CD14-positive monocyte (primary cell): Measurements from ENCODE around the gene CDH4. TPM values are rescaled to one million over a fixed set of nuclear protein-coding genes. Genes with fewer than 3 reads are reported as not detected.

ENCODE experiments used
- DNase-seq, 3 donors: peaks; one replicate each; pipeline ENCODE4 v3.0.0-alpha.2; 2011 to 2022
- H2AFZ ChIP-seq: 2 replicates; pipeline ENCODE4 v1.6.0; 2012; ENCODE audit warnings: mild to moderate bottlenecking, low read depth, low read length, inconsistent platforms; ENCODE audit not compliant: insufficient read depth, poor library complexity, severe bottlenecking
- H3K27ac ChIP-seq, 2 donors: 1 replicate in 1 of 2; 2 replicates in 1 of 2; pipeline ENCODE4 v1.5.1; 2012 to 2013; ENCODE audit warnings: low read length in 2 of 2, control low read depth in 1 of 2, inconsistent platforms in 1 of 2, low read depth in 1 of 2, mild to moderate bottlenecking in 1 of 2
- H3K27me3 ChIP-seq, 2 donors: one replicate each; pipeline versions ENCODE4 v1.6.0 to v1.6.1; 2011 to 2013; ENCODE audit warnings: low read length in 2 of 2; ENCODE audit not compliant: control insufficient read depth in 2 of 2, insufficient read depth in 2 of 2
- H3K36me3 ChIP-seq, 2 donors: replicated peaks in 1 of 2; 1 replicate in 1 of 2; 2 replicates in 1 of 2; pipeline versions ENCODE4 v1.5.1 to v1.6.1; 2012 to 2013; ENCODE audit warnings: low read length in 2 of 2, control low read depth in 1 of 2, inconsistent platforms in 1 of 2, mild to moderate bottlenecking in 1 of 2; ENCODE audit not compliant: insufficient read depth in 2 of 2, control insufficient read depth in 1 of 2
- H3K4me1 ChIP-seq, 2 donors: 1 replicate in 1 of 2; 2 replicates in 1 of 2; pipeline versions ENCODE4 v1.5.1 to v1.6.1; 2012 to 2013; ENCODE audit warnings: low read length in 2 of 2, control low read depth in 1 of 2, inconsistent platforms in 1 of 2, mild to moderate bottlenecking in 1 of 2, moderate library complexity in 1 of 2; ENCODE audit not compliant: insufficient read depth in 2 of 2, control insufficient read depth in 1 of 2
- H3K4me2 ChIP-seq: replicated peaks from 2 replicates; pipeline ENCODE3; 2012; ENCODE audit warnings: low read length, moderate library complexity, mild to moderate bottlenecking; ENCODE audit not compliant: poor library complexity, severe bottlenecking; ENCODE audit errors: extremely low read depth
- H3K4me3 ChIP-seq, 3 experiments: fragments of 200-600 bp in 1 of 3; sonication (generic) in 1 of 3; replicated peaks in 1 of 3; 1 replicate in 2 of 3; 2 replicates in 1 of 3; pipeline ENCODE4 v1.5.1; 2011 to 2013; ENCODE audit warnings: low read length in 3 of 3, mild to moderate bottlenecking in 3 of 3, control low read depth in 2 of 3, low read depth in 2 of 3, inconsistent platforms in 1 of 3, moderate library complexity in 1 of 3
- H3K79me2 ChIP-seq: 2 replicates; pipeline ENCODE4 v1.6.0; 2012; ENCODE audit warnings: mild to moderate bottlenecking, control low read depth, inconsistent platforms, low read length, moderate library complexity; ENCODE audit not compliant: insufficient read depth
- H3K9ac ChIP-seq: 2 replicates; pipeline ENCODE4 v1.6.0; 2017; ENCODE audit warnings: low read length, mild to moderate bottlenecking; ENCODE audit not compliant: insufficient read depth, poor library complexity, severe bottlenecking
- H3K9me3 ChIP-seq, 2 donors: replicated peaks in 1 of 2; 1 replicate in 1 of 2; 2 replicates in 1 of 2; pipeline versions ENCODE4 v1.5.1 to v1.6.1; 2012 to 2013; ENCODE audit warnings: low read length in 2 of 2, control low read depth in 1 of 2; ENCODE audit not compliant: control insufficient read depth in 1 of 2, insufficient read depth in 1 of 2
- H4K20me1 ChIP-seq: 2 replicates; pipeline ENCODE4 v1.6.0; 2012; ENCODE audit warnings: mild to moderate bottlenecking, low read length, control low read depth, moderate library complexity; ENCODE audit not compliant: insufficient read depth
- H3K27ac Mint-ChIP-seq, 7 donors: one replicate each; pipeline ENCODE4 v1.8.0; 2020; ENCODE audit warnings: mild to moderate bottlenecking in 7 of 7, mixed read lengths in 7 of 7, moderate library complexity in 6 of 7, inconsistent platforms in 2 of 7
- H3K27me3 Mint-ChIP-seq, 3 donors: one replicate each; pipeline ENCODE4 v1.8.0; 2021 to 2022; ENCODE audit warnings: low read depth in 3 of 3, mild to moderate bottlenecking in 3 of 3, mixed read lengths in 3 of 3, moderate library complexity in 3 of 3, inconsistent platforms in 1 of 3
- H3K36me3 Mint-ChIP-seq, 2 donors: one replicate each; pipeline ENCODE4 v1.8.0; 2020; ENCODE audit warnings: mixed read lengths in 2 of 2, inconsistent platforms in 1 of 2, mild to moderate bottlenecking in 1 of 2
- H3K4me1 Mint-ChIP-seq: one replicate; pipeline ENCODE4 v1.8.0; 2020; ENCODE audit warnings: mild to moderate bottlenecking, mixed read lengths
- H3K4me3 Mint-ChIP-seq, 2 donors: one replicate each; pipeline ENCODE4 v1.8.0; 2020; ENCODE audit warnings: mild to moderate bottlenecking in 2 of 2, mixed read lengths in 2 of 2, moderate library complexity in 1 of 2
- H3K9me3 Mint-ChIP-seq, 7 donors: one replicate each; pipeline ENCODE4 v1.8.0; 2020 to 2022; ENCODE audit warnings: mixed read lengths in 7 of 7, mild to moderate bottlenecking in 6 of 7, moderate library complexity in 6 of 7, inconsistent platforms in 2 of 7
- WGBS: methylation state at CpG from one replicate; pipeline ENCODE4 v1.1.5; 2013; ENCODE audit warnings: missing lambda C conversion rate; ENCODE audit not compliant: insufficient coverage; 5-methylcytosine and 5-hydroxymethylcytosine counted together
- intact Hi-C, 2 donors: fragments of 100-400 bp; cut with micrococcal nuclease; formaldehyde crosslinking; loops; one replicate each; pipeline versions ENCODE4 v1.15.0 to v1.15.1; 2023
- polyA plus RNA-seq, 3 donors: library from polyadenylated mRNA; depleted of rRNA in 1 of 3; unstranded in 2 of 3; stranded (reverse) in 1 of 3; fragments of 300-500 nt in 2 of 3; fragments of >200 nt in 1 of 3; fragmentation: Illumina TruSeq in 2 of 3; gene quantifications; 1 replicate in 2 of 3; 2 replicates in 1 of 3; pipeline ENCODE4 v1.2.3, GENCODE V29; 2012 to 2021
- TF ChIP-seq, protein P1 (sequence below): fragments of 200-600 bp; IDR thresholded peaks from one replicate; pipeline ENCODE4 v1.8.0; 2022; ENCODE audit warnings: antibody characterized with exemption, mild to moderate bottlenecking

The CDH4 gene
- polyA plus RNA-seq, 3 donors, result not detected

DNA sequence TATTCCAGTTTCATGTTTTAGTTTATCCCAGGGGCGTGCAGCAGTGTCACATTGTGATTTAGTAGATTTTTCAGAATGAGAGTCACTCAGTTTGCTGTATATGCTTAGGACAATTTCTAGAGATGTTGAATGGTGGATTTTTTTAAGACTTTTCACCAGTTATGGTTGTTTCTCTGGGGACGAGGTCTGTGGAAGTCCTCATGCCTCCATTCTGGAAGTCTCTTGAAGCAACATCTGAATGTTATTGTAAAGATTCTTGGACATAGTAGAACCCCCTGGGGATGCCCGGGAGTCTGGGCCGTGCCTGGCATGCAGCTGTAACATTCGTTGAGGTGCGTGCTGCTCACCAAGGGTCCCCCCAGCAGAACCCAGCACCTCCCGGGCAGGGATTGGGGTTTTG is 341.5 kb downstream of the CDH4 start:
- no peak overlapping the region for H3K27ac ChIP-seq
- no peaks in the 10 kb centered on the region for H3K4me1 ChIP-seq
- H3K4me3 Mint-ChIP-seq, result no peak overlapping the region
- no peak overlapping the region for H3K4me2 ChIP-seq
- no peak overlapping the region for H3K4me3 ChIP-seq
- H3K4me1 Mint-ChIP-seq, result no peaks in the 10 kb centered on the region
- peaks cover 0 to 3% (median 1%) of the 10 kb centered on the region in 3 donors for H3K27me3 Mint-ChIP-seq
- no peak overlapping the region for H3K27ac Mint-ChIP-seq
- no peak overlapping the region for H3K9ac ChIP-seq
- DNase-seq, result no peak
- H4K20me1 ChIP-seq, result no peaks in the 10 kb centered on the region
- 87% methylated on average over 7 of the region's 7 CpGs for WGBS
- peaks cover 20 to 70% (median 51%) of the 10 kb centered on the region in 7 donors for H3K9me3 Mint-ChIP-seq
- TF ChIP-seq, protein P1, sequence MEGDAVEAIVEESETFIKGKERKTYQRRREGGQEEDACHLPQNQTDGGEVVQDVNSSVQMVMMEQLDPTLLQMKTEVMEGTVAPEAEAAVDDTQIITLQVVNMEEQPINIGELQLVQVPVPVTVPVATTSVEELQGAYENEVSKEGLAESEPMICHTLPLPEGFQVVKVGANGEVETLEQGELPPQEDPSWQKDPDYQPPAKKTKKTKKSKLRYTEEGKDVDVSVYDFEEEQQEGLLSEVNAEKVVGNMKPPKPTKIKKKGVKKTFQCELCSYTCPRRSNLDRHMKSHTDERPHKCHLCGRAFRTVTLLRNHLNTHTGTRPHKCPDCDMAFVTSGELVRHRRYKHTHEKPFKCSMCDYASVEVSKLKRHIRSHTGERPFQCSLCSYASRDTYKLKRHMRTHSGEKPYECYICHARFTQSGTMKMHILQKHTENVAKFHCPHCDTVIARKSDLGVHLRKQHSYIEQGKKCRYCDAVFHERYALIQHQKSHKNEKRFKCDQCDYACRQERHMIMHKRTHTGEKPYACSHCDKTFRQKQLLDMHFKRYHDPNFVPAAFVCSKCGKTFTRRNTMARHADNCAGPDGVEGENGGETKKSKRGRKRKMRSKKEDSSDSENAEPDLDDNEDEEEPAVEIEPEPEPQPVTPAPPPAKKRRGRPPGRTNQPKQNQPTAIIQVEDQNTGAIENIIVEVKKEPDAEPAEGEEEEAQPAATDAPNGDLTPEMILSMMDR, result no peak
- H2AFZ ChIP-seq, result no peak overlapping the region
- H3K36me3 ChIP-seq, result no peaks in the 10 kb centered on the region
- H3K9me3 ChIP-seq, result peaks cover 65 to 84% of the 10 kb centered on the region in 2 donors
- H3K79me2 ChIP-seq, result no peaks in the 10 kb centered on the region
- no peaks in the 10 kb centered on the region for H3K27me3 ChIP-seq
- intact Hi-C loops, result no loop called here
- no peaks in the 10 kb centered on the region for H3K36me3 Mint-ChIP-seq

GRCh38 chr20:61594198-61594597 is 342.1 kb downstream of the CDH4 start:
- Histone ChIP-seq H2AFZ (no peak overlapping the region), H3K27ac (no peak overlapping the region), H3K9me3 (peaks cover 65 to 86% of the 10 kb centered on the region in 2 donors), H3K79me2 (no peaks in the 10 kb centered on the region), H4K20me1 (no peaks in the 10 kb centered on the region), H3K4me1 (no peaks in the 10 kb centered on the region), H3K4me3 (no peak overlapping the region), H3K4me2 (no peak overlapping the region), H3K9ac (no peak overlapping the region), H3K36me3 (no peaks in the 10 kb centered on the region), H3K27me3 (no peaks in the 10 kb centered on the region)
- Mint-ChIP-seq H3K4me1 (no peaks in the 10 kb centered on the region), H3K27me3 (peaks cover 0 to 1% (median 0%) of the 10 kb centered on the region in 3 donors), H3K9me3 (peaks cover 20 to 73% (median 55%) of the 10 kb centered on the region in 7 donors), H3K4me3 (no peak overlapping the region), H3K27ac (peak overlapping the region in 1 of 7 donors; percentile 60), H3K36me3 (no peaks in the 10 kb centered on the region)
- intact Hi-C loops, result no loop called here
- TF ChIP-seq, protein P1, result no peak
- DNase-seq, result no peak
- 81% methylated on average over 6 of the region's 8 CpGs for WGBS
